B cell (primary cell): Measurements from ENCODE around the gene SAT1.

ENCODE experiments used
- EZH2 ChIP-seq: IDR thresholded peaks from 2 replicates; pipeline ENCODE4 v1.6.1; 2012; ENCODE audit warnings: borderline replicate concordance, low read depth, mild to moderate bottlenecking, moderate library complexity, low read length; ENCODE audit not compliant: insufficient read depth, poor library complexity, severe bottlenecking
- TF ChIP-seq, protein P1 (sequence below): fragments of 200-600 bp; IDR thresholded peaks from one replicate; pipeline ENCODE4 v1.8.0; 2022; ENCODE audit warnings: antibody characterized with exemption, mild to moderate bottlenecking

- no peak for TF ChIP-seq EZH2
- TF ChIP-seq, protein P1, sequence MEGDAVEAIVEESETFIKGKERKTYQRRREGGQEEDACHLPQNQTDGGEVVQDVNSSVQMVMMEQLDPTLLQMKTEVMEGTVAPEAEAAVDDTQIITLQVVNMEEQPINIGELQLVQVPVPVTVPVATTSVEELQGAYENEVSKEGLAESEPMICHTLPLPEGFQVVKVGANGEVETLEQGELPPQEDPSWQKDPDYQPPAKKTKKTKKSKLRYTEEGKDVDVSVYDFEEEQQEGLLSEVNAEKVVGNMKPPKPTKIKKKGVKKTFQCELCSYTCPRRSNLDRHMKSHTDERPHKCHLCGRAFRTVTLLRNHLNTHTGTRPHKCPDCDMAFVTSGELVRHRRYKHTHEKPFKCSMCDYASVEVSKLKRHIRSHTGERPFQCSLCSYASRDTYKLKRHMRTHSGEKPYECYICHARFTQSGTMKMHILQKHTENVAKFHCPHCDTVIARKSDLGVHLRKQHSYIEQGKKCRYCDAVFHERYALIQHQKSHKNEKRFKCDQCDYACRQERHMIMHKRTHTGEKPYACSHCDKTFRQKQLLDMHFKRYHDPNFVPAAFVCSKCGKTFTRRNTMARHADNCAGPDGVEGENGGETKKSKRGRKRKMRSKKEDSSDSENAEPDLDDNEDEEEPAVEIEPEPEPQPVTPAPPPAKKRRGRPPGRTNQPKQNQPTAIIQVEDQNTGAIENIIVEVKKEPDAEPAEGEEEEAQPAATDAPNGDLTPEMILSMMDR, result no peak
Measured at GRCh38 chrX:23765868-23766267, 17.1 kb upstream of the SAT1 start.
